GM12865 (cell line): ENCODE data around the gene CASK.

Experiments used
- DNase-seq: peaks from one replicate; pipeline ENCODE4 v3.0.0; 2010; ENCODE audit warnings: low read depth
- H3K4me3 ChIP-seq: 2 replicates; pipeline ENCODE4 v1.5.1; 2011; ENCODE audit warnings: mild to moderate bottlenecking, low read depth, low read length, control low read depth
- TF ChIP-seq, protein P1 (sequence below): IDR thresholded peaks from 2 replicates; pipeline ENCODE4 v1.5.1; 2011; ENCODE audit warnings: low read length, control low read depth, low read depth, inconsistent platforms; ENCODE audit not compliant: insufficient read depth; ENCODE audit errors: missing control alignments

Gene CASK

DNA sequence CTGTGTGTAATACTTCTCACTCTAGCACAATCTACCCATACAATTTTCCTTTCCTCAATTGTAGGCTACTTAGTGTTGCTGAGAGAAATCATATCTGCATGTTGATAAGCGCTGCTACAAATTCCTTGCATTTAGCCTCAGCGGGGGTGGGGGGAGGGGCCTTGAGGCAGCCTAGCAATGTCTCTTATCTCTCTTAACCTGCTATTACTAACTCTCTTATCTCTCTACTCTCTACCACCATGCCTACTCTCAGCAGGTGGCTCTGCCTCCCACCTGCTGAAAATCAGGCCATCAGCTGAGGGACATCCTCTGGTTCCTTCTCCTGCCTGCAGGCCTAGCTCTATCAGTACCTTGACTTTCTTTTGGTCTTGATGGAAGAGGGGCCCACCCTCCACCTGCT lies 100.5 kb downstream of the CASK start:
- no peak for DNase-seq
- TF ChIP-seq, protein P1, sequence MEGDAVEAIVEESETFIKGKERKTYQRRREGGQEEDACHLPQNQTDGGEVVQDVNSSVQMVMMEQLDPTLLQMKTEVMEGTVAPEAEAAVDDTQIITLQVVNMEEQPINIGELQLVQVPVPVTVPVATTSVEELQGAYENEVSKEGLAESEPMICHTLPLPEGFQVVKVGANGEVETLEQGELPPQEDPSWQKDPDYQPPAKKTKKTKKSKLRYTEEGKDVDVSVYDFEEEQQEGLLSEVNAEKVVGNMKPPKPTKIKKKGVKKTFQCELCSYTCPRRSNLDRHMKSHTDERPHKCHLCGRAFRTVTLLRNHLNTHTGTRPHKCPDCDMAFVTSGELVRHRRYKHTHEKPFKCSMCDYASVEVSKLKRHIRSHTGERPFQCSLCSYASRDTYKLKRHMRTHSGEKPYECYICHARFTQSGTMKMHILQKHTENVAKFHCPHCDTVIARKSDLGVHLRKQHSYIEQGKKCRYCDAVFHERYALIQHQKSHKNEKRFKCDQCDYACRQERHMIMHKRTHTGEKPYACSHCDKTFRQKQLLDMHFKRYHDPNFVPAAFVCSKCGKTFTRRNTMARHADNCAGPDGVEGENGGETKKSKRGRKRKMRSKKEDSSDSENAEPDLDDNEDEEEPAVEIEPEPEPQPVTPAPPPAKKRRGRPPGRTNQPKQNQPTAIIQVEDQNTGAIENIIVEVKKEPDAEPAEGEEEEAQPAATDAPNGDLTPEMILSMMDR, result no peak
- no peak overlapping the region for H3K4me3 ChIP-seq

DNA sequence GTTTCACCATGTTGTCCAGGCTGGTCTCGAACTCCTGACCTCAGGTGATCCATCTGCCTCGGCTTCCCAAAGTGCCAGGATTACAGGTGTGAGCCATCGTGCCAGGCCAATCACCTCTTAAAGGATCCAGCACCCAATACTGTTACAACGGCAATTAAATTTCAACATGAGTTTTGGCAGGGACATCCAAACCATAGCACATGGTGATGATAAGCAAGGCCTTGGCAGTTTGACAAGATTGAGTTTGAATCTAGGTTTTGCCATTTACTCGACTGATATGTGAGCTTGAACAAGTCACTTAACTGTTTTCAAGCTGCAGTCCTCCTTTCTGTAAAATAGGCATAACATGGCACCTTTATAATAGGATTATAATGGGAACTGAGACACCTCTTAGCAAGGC lies 115.3 kb downstream of the CASK start:
- H3K4me3 ChIP-seq, result no peak overlapping the region
- TF ChIP-seq, protein P1, result no peak
- DNase-seq, result no peak

DNA sequence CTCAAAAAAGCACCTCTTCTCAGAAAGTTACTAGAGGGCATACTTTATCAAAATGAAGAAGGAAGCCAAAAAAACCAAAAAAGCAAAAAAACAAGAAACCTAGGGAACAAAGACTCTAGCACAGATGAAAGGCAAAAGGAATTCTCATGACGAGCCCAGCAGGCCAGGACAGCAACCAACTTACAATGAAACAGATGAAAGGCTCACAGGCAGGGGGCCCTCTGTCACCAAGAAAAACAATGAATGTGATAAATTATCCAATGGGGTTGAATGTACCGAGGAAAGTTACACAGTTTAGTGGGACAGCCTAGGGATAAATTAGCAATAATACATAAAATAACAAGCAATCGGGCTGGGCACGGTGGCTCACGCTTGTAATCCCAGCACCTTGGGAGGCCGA lies 120.4 kb downstream of the CASK start:
- TF ChIP-seq, protein P1, result no peak
- no peak for DNase-seq

DNA sequence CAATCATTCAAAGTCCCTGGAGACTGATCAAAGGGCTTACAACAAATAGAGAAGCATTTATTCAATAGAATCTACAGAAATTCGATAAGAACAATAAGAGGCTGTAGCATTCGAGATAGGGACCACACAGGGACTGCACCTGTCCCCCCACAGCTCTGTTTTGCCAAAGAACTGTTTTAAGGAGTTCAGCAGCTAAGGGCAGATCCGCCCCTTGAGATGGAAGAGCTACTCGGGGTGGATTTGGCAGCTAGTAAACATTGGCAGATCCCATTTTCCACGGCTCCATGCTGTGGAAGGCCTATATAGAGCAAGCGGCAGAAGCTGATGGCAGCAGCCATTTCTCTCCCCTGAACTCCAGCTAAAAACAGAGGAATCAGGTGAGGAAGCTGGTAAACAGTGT lies 123.7 kb downstream of the CASK start:
- TF ChIP-seq, protein P1, result no peak
- no peak for DNase-seq
- no peak overlapping the region for H3K4me3 ChIP-seq

More for the DNA sequence above, 120.4 kb downstream of the CASK start:
- no peak overlapping the region for H3K4me3 ChIP-seq

DNA sequence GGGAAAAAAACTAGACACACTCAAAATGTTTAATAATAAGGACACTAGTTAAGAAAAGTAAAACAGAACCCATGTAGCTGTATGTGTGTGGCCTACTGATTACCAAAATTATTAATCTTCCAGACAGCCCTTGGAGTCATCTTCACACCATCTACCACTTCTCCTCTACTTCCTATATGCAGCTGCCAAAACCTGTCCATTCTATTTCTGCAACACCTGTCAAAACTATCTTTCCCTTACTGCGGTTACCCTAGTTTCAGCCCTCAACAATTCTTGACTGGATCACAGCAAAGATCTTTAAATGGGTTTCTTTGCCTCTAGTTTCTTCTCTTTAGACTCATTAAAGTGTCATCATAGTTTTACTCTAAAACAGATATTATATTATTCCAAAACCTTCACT lies 126.8 kb downstream of the CASK start:
- H3K4me3 ChIP-seq, result no peak overlapping the region
- TF ChIP-seq, protein P1, result no peak
- peak; percentile 35 for DNase-seq

DNA sequence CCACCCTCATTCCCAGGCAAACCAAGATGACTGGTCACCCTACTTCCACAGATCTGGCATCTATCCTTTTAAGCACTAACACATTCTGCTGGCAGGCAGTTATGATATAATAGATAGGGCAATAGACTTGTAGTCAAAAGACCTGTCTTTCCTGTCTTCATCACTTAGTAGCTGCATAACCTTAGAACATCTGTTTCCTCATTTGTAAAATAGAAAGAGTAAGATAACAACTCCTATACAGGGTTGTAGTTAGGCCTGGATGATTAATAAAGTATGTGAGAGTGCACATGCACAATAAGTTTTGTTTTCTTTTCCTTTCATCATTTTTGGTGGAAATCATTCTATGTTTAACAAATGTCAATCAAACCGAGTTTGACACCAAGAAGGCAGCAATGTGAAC lies 127.3 kb downstream of the CASK start:
- TF ChIP-seq, protein P1, result no peak
- no peak for DNase-seq
- H3K4me3 ChIP-seq, result no peak overlapping the region

DNA sequence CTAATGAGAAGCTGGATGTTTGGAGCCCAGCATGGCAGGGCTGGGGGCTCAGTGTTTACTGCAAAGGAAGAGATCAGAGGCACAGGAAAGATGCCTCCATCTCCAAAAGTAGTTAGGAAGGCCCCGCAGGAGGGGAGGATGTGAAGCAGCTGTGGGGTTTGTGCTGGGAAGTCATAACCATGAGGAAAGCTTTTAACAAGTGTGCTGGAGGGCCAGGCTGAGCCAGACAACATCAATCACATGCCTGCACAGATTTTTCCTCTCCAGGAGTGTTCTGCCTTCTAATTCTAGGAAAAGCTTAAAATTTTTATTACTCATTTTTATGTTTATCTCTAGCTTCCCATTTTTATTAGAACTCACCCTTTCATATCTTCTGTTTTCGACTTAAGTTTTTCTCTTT lies 134.0 kb downstream of the CASK start:
- TF ChIP-seq, protein P1, result no peak
- no peak for DNase-seq

More for the DNA sequence above, 134.0 kb downstream of the CASK start:
- no peak overlapping the region for H3K4me3 ChIP-seq
